Measurements from ENCODE around the gene CARMIL1.

CARMIL1 gene

GRCh38 chr6:25641377-25641776, 362.2 kb downstream of the CARMIL1 start:
- H3K4me3 ChIP-seq (ENCODE audit: low read depth, low read length): no peak overlapping the region
- CTCF ChIA-PET: no interaction called here
- no peak for DNase-seq (ENCODE audit: low read depth, low spot score)
- POLR2A ChIA-PET: no interaction called here
- no peak for TF ChIP-seq CTCF (IDR thresholded peaks at IDR 0.05; ENCODE audit: insufficient read depth, low read length, missing control alignments)

- CTCF ChIA-PET: no interaction called here
Measured at GRCh38 chr6:25641940-25642666, 362.9 kb downstream of the CARMIL1 start.

GRCh38 chr6:25642667-25643328, 363.6 kb downstream of the CARMIL1 start:
- ChIA-PET CTCF (no interaction called here), POLR2A (no interaction called here)
- DNase-seq (ENCODE audit: low read depth, low spot score): no peak
- TF ChIP-seq CTCF (IDR thresholded peaks at IDR 0.05; ENCODE audit: insufficient read depth, low read length, missing control alignments): no peak
- no peak overlapping the region for H3K4me3 ChIP-seq (ENCODE audit: low read depth, low read length)

More at GRCh38 chr6:25641940-25642666, 362.9 kb downstream of the CARMIL1 start:
- no peak overlapping the region for H3K4me3 ChIP-seq (ENCODE audit: low read depth, low read length)
- TF ChIP-seq CTCF (IDR thresholded peaks at IDR 0.05; ENCODE audit: insufficient read depth, low read length, missing control alignments): no peak
- POLR2A ChIA-PET: no interaction called here
- DNase-seq (ENCODE audit: low read depth, low spot score): no peak

- H3K4me3 ChIP-seq (ENCODE audit: low read depth, low read length): no peak overlapping the region
- TF ChIP-seq CTCF (IDR thresholded peaks at IDR 0.05; ENCODE audit: insufficient read depth, low read length, missing control alignments): no peak
- POLR2A ChIA-PET: no interaction called here
- CTCF ChIA-PET: no interaction called here
- DNase-seq (ENCODE audit: low read depth, low spot score): no peak
Measured at GRCh38 chr6:25645916-25646315, 366.7 kb downstream of the CARMIL1 start.

- CTCF ChIA-PET: no interaction called here
- DNase-seq (ENCODE audit: low read depth, low spot score): no peak
- no peak for TF ChIP-seq CTCF (IDR thresholded peaks at IDR 0.05; ENCODE audit: insufficient read depth, low read length, missing control alignments)
- POLR2A ChIA-PET: no interaction called here
- H3K4me3 ChIP-seq (ENCODE audit: low read depth, low read length): no peak overlapping the region
Measured at GRCh38 chr6:25649611-25650010, 370.4 kb downstream of the CARMIL1 start.

GRCh38 chr6:25652007-25652515, 372.9 kb downstream of the CARMIL1 start, which contains the start of gene SCGN:
SCGN (plus strand) TSS chr6:25652215; CDS start chr6:25652404, 189 bp downstream.
- CTCF ChIA-PET: interaction anchor here (1.1 kb wide), 1 partner anchor 68 kb away, joined by 3 read pairs; no protein-coding TSS in a partner anchor
- POLR2A ChIA-PET: no interaction called here
- H3K4me3 ChIP-seq (ENCODE audit: low read depth, low read length): no peak within 1 kb of the TSS
- DNase-seq (ENCODE audit: low read depth, low spot score): no peak
- no peak for TF ChIP-seq CTCF (IDR thresholded peaks at IDR 0.05; ENCODE audit: insufficient read depth, low read length, missing control alignments)

All from AG04449 (cell line).